Right lobe of liver (tissue), 6 donors: ENCODE measurements around the gene STK10. TPM values are rescaled to one million over a fixed set of nuclear protein-coding genes. Genes with fewer than 3 reads are reported as not detected.

Experiments used
- ATAC-seq, 4 donors: fragments of 200-7000 bp; cut with Tn5 transposase; one replicate each; pipeline ENCODE4 v1.9.1; 2020; ENCODE audit warnings: mild to moderate bottlenecking in 4 of 4, moderate library complexity in 4 of 4
- DNase-seq, 3 donors: peaks; one replicate each; pipeline ENCODE4 v3.0.0-alpha.2; 2020
- H3K27ac ChIP-seq, 3 donors: fragments of 200-600 bp; one replicate each; pipeline ENCODE4 v1.8.0; 2022
- H3K27me3 ChIP-seq, 2 donors: fragments of 200-600 bp; one replicate each; pipeline ENCODE4 v1.8.0; 2022
- H3K36me3 ChIP-seq, 4 donors: fragments of 200-600 bp; sonication (generic) in 1 of 4; one replicate each; pipeline versions ENCODE4 v1.5.1 to v1.8.0; 2017 to 2022; ENCODE audit warnings: control low read depth in 1 of 4
- H3K4me1 ChIP-seq, 4 donors: fragments of 200-600 bp; sonication (generic) in 1 of 4; one replicate each; pipeline versions ENCODE4 v1.5.1 to v1.8.0; 2017 to 2022; ENCODE audit warnings: control low read depth in 1 of 4
- H3K4me3 ChIP-seq, 3 donors: fragments of 200-600 bp; one replicate each; pipeline ENCODE4 v1.8.0; 2022
- H3K9me3 ChIP-seq, 4 donors: fragments of 200-600 bp; sonication (generic) in 1 of 4; one replicate each; pipeline versions ENCODE4 v1.5.1 to v1.8.0; 2017 to 2022; ENCODE audit warnings: control low read depth in 1 of 4
- CTCF ChIP-seq, 4 donors: fragments of 200-600 bp in 3 of 4; fragments of 450-650 bp in 1 of 4; IDR thresholded peaks; one replicate each; pipeline versions ENCODE4 v1.5.1 to v1.8.0; 2016 to 2022; ENCODE audit warnings: antibody characterized with exemption in 4 of 4, mild to moderate bottlenecking in 2 of 4
- POLR2A ChIP-seq: fragments of 450-650 bp; IDR thresholded peaks from one replicate; pipeline ENCODE4 v1.6.1; 2017; ENCODE audit warnings: antibody characterized with exemption, mild to moderate bottlenecking
- WGBS: methylation state at CpG from one replicate; pipeline ENCODE4 v1.1.6; 2018; ENCODE audit warnings: low coverage, low lambda C conversion rate; ENCODE audit not compliant: insufficient coverage; ENCODE audit errors: missing lambda C conversion rate; 5-methylcytosine and 5-hydroxymethylcytosine counted together
- intact Hi-C, 2 donors: fragments of 100-400 bp; cut with DNase I; formaldehyde crosslinking; loops; one replicate each; pipeline versions ENCODE4 v1.11.2 to v1.14.1; 2022
- total RNA-seq, 6 experiments: library from RNA; depleted of rRNA in 2 of 6; stranded (reverse); fragments of >200 nt in 2 of 6; fragmentation: NEBNext Ultra II Directional in 3 of 6; extraction: Animal tissue kit (Norgen Biotek cat#: 25700) in 3 of 6; gene quantifications; one replicate each; pipeline versions ENCODE4 v1.1.0 to v1.2.4, GENCODE V29; 2016 to 2023
- donor health status: DM: no; HTN: yes; CAD: no.
- donor health status: DM: no; HTN: no; CAD: no.
- donor health status: DM: no; HTN: no; CAD: no.
- donor health status: DM: no; HTN: yes; CAD: no.
- donor health status: DM: no; HTN: yes; CAD: no.

The STK10 gene
- total RNA-seq, 6 experiments from 2014 or later: 6.9 to 27.4 (median 9.0) TPM

GRCh38 chr5:172173564-172174153 is 14.4 kb downstream of the STK10 start:
- H3K27ac ChIP-seq: peak overlapping the region in 1 of 3 donors; percentile 2
- peak in 1 of 4 donors; percentile 5 for ATAC-seq
- no peaks in the 10 kb centered on the region for H3K9me3 ChIP-seq
- TF ChIP-seq POLR2A: no peak
- TF ChIP-seq CTCF (IDR thresholded peaks at IDR 0.05): no peak
- no peak for DNase-seq
- H3K4me1 ChIP-seq: no peaks in the 10 kb centered on the region
- intact Hi-C loops: no loop called here
- H3K4me3 ChIP-seq: no peak overlapping the region
- no peaks in the 10 kb centered on the region for H3K36me3 ChIP-seq
- 60% methylated on average over 2 of the region's 12 CpGs for WGBS
- no peaks in the 10 kb centered on the region for H3K27me3 ChIP-seq

DNA sequence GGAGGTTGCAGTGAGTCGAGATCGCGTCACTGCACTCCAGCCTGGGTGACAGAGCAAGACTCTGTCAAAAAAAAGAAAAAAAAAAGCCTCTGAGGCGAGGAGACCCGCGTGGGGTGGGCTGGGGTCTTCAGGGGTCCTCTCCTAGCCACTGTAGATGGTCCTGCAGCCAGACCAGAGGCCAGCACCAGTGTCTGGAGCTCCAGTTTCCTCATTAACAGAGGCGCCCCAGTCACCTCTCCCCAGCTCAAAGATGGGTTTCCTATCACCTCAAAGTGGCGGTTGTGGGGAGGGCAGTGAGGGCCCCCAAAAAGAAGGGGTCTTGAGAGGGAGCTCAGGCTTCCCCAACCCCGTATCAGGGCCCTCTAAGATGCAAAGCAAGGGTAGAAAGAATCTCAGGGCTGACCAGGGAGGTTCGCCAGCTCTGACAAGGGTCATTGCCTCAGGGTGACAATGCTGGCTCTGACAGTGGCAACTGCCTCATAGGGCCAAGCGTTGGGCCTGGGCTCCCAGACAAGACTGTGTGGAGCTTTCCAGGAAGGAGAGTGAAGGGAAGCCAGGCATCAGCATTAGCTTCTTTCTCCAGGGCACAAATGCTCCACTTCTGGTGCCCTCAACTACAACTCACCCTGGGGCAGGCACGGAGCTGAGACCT is 15.0 kb downstream of the STK10 start:
- TF ChIP-seq POLR2A: no peak
- no peak for TF ChIP-seq CTCF (IDR thresholded peaks at IDR 0.05)
- intact Hi-C loops: no loop called here
- peak overlapping the region in 1 of 3 donors; percentile 2 for H3K27ac ChIP-seq
- H3K4me3 ChIP-seq: no peak overlapping the region
- H3K9me3 ChIP-seq: no peaks in the 10 kb centered on the region
- H3K36me3 ChIP-seq: no peaks in the 10 kb centered on the region
- H3K27me3 ChIP-seq: no peaks in the 10 kb centered on the region
- no peak for ATAC-seq
- H3K4me1 ChIP-seq: no peaks in the 10 kb centered on the region
- no peak for DNase-seq
- 56% methylated on average over 9 of the region's 12 CpGs for WGBS

GRCh38 chr5:172171118-172171517 is 16.9 kb downstream of the STK10 start:
- no peaks in the 10 kb centered on the region for H3K4me1 ChIP-seq
- WGBS: 83% methylated on average over 7 of the region's 8 CpGs
- ATAC-seq (no peak), DNase-seq (no peak)
- H3K36me3 ChIP-seq: no peaks in the 10 kb centered on the region
- no peaks in the 10 kb centered on the region for H3K9me3 ChIP-seq
- H3K27ac ChIP-seq: no peak overlapping the region
- H3K27me3 ChIP-seq: no peaks in the 10 kb centered on the region
- H3K4me3 ChIP-seq: no peak overlapping the region
- intact Hi-C loops: no loop called here
- TF ChIP-seq CTCF (IDR thresholded peaks at IDR 0.05): no peak
- no peak for TF ChIP-seq POLR2A

GRCh38 chr5:172170251-172170701 is 17.7 kb downstream of the STK10 start:
- intact Hi-C loops: no loop called here
- Histone ChIP-seq H3K4me3 (no peak overlapping the region), H3K9me3 (no peaks in the 10 kb centered on the region), H3K27me3 (no peaks in the 10 kb centered on the region), H3K36me3 (no peaks in the 10 kb centered on the region), H3K27ac (no peak overlapping the region), H3K4me1 (peaks cover 0 to 3% (median 0%) of the 10 kb centered on the region in 4 donors)
- no peak for ATAC-seq
- DNase-seq: no peak
- 43% methylated on average over 5 of the region's 9 CpGs for WGBS
- TF ChIP-seq CTCF (IDR thresholded peaks at IDR 0.05) (no peak), POLR2A (no peak)
